CD14-positive monocyte (primary cell): ENCODE measurements around the gene PTPRR. TPM values are rescaled to one million over a fixed set of nuclear protein-coding genes. Genes with fewer than 3 reads are reported as not detected.

Experiments used
- DNase-seq, 3 donors: peaks; one replicate each; pipeline ENCODE4 v3.0.0-alpha.2; 2011 to 2022
- H2AFZ ChIP-seq: 2 replicates; pipeline ENCODE4 v1.6.0; 2012; ENCODE audit warnings: mild to moderate bottlenecking, low read depth, low read length, inconsistent platforms; ENCODE audit not compliant: insufficient read depth, poor library complexity, severe bottlenecking
- H3K27ac ChIP-seq, 2 donors: 1 replicate in 1 of 2; 2 replicates in 1 of 2; pipeline ENCODE4 v1.5.1; 2012 to 2013; ENCODE audit warnings: low read length in 2 of 2, control low read depth in 1 of 2, inconsistent platforms in 1 of 2, low read depth in 1 of 2, mild to moderate bottlenecking in 1 of 2
- H3K27me3 ChIP-seq, 2 donors: one replicate each; pipeline versions ENCODE4 v1.6.0 to v1.6.1; 2011 to 2013; ENCODE audit warnings: low read length in 2 of 2; ENCODE audit not compliant: control insufficient read depth in 2 of 2, insufficient read depth in 2 of 2
- H3K36me3 ChIP-seq, 2 donors: replicated peaks in 1 of 2; 1 replicate in 1 of 2; 2 replicates in 1 of 2; pipeline versions ENCODE4 v1.5.1 to v1.6.1; 2012 to 2013; ENCODE audit warnings: low read length in 2 of 2, control low read depth in 1 of 2, inconsistent platforms in 1 of 2, mild to moderate bottlenecking in 1 of 2; ENCODE audit not compliant: insufficient read depth in 2 of 2, control insufficient read depth in 1 of 2
- H3K4me1 ChIP-seq, 2 donors: 1 replicate in 1 of 2; 2 replicates in 1 of 2; pipeline versions ENCODE4 v1.5.1 to v1.6.1; 2012 to 2013; ENCODE audit warnings: low read length in 2 of 2, control low read depth in 1 of 2, inconsistent platforms in 1 of 2, mild to moderate bottlenecking in 1 of 2, moderate library complexity in 1 of 2; ENCODE audit not compliant: insufficient read depth in 2 of 2, control insufficient read depth in 1 of 2
- H3K4me2 ChIP-seq: replicated peaks from 2 replicates; pipeline ENCODE3; 2012; ENCODE audit warnings: low read length, moderate library complexity, mild to moderate bottlenecking; ENCODE audit not compliant: poor library complexity, severe bottlenecking; ENCODE audit errors: extremely low read depth
- H3K4me3 ChIP-seq, 3 experiments: fragments of 200-600 bp in 1 of 3; sonication (generic) in 1 of 3; replicated peaks in 1 of 3; 1 replicate in 2 of 3; 2 replicates in 1 of 3; pipeline ENCODE4 v1.5.1; 2011 to 2013; ENCODE audit warnings: low read length in 3 of 3, mild to moderate bottlenecking in 3 of 3, control low read depth in 2 of 3, low read depth in 2 of 3, inconsistent platforms in 1 of 3, moderate library complexity in 1 of 3
- H3K79me2 ChIP-seq: 2 replicates; pipeline ENCODE4 v1.6.0; 2012; ENCODE audit warnings: mild to moderate bottlenecking, control low read depth, inconsistent platforms, low read length, moderate library complexity; ENCODE audit not compliant: insufficient read depth
- H3K9ac ChIP-seq: 2 replicates; pipeline ENCODE4 v1.6.0; 2017; ENCODE audit warnings: low read length, mild to moderate bottlenecking; ENCODE audit not compliant: insufficient read depth, poor library complexity, severe bottlenecking
- H3K9me3 ChIP-seq, 2 donors: replicated peaks in 1 of 2; 1 replicate in 1 of 2; 2 replicates in 1 of 2; pipeline versions ENCODE4 v1.5.1 to v1.6.1; 2012 to 2013; ENCODE audit warnings: low read length in 2 of 2, control low read depth in 1 of 2; ENCODE audit not compliant: control insufficient read depth in 1 of 2, insufficient read depth in 1 of 2
- H4K20me1 ChIP-seq: 2 replicates; pipeline ENCODE4 v1.6.0; 2012; ENCODE audit warnings: mild to moderate bottlenecking, low read length, control low read depth, moderate library complexity; ENCODE audit not compliant: insufficient read depth
- H3K27ac Mint-ChIP-seq, 7 donors: one replicate each; pipeline ENCODE4 v1.8.0; 2020; ENCODE audit warnings: mild to moderate bottlenecking in 7 of 7, mixed read lengths in 7 of 7, moderate library complexity in 6 of 7, inconsistent platforms in 2 of 7
- H3K27me3 Mint-ChIP-seq, 3 donors: one replicate each; pipeline ENCODE4 v1.8.0; 2021 to 2022; ENCODE audit warnings: low read depth in 3 of 3, mild to moderate bottlenecking in 3 of 3, mixed read lengths in 3 of 3, moderate library complexity in 3 of 3, inconsistent platforms in 1 of 3
- H3K36me3 Mint-ChIP-seq, 2 donors: one replicate each; pipeline ENCODE4 v1.8.0; 2020; ENCODE audit warnings: mixed read lengths in 2 of 2, inconsistent platforms in 1 of 2, mild to moderate bottlenecking in 1 of 2
- H3K4me1 Mint-ChIP-seq: one replicate; pipeline ENCODE4 v1.8.0; 2020; ENCODE audit warnings: mild to moderate bottlenecking, mixed read lengths
- H3K4me3 Mint-ChIP-seq, 2 donors: one replicate each; pipeline ENCODE4 v1.8.0; 2020; ENCODE audit warnings: mild to moderate bottlenecking in 2 of 2, mixed read lengths in 2 of 2, moderate library complexity in 1 of 2
- H3K9me3 Mint-ChIP-seq, 7 donors: one replicate each; pipeline ENCODE4 v1.8.0; 2020 to 2022; ENCODE audit warnings: mixed read lengths in 7 of 7, mild to moderate bottlenecking in 6 of 7, moderate library complexity in 6 of 7, inconsistent platforms in 2 of 7
- CTCF ChIP-seq: fragments of 200-600 bp; IDR thresholded peaks from one replicate; pipeline ENCODE4 v1.8.0; 2022; ENCODE audit warnings: antibody characterized with exemption, mild to moderate bottlenecking
- WGBS: methylation state at CpG from one replicate; pipeline ENCODE4 v1.1.5; 2013; ENCODE audit warnings: missing lambda C conversion rate; ENCODE audit not compliant: insufficient coverage; 5-methylcytosine and 5-hydroxymethylcytosine counted together
- intact Hi-C, 2 donors: fragments of 100-400 bp; cut with micrococcal nuclease; formaldehyde crosslinking; loops; one replicate each; pipeline versions ENCODE4 v1.15.0 to v1.15.1; 2023
- polyA plus RNA-seq, 3 donors: library from polyadenylated mRNA; depleted of rRNA in 1 of 3; unstranded in 2 of 3; stranded (reverse) in 1 of 3; fragments of 300-500 nt in 2 of 3; fragments of >200 nt in 1 of 3; fragmentation: Illumina TruSeq in 2 of 3; gene quantifications; 1 replicate in 2 of 3; 2 replicates in 1 of 3; pipeline ENCODE4 v1.2.3, GENCODE V29; 2012 to 2021

Gene PTPRR
- polyA plus RNA-seq, 3 donors = not detected

- intact Hi-C loops = no loop called here
- H3K4me3 ChIP-seq = no peak overlapping the region
- no CpG with 5 or more reads among the region's 2 CpGs for WGBS
Measured at GRCh38 chr12:70785896-70786295, 134.6 kb downstream of the PTPRR start.

GRCh38 chr12:70784042-70784668 is 136.4 kb downstream of the PTPRR start:
- no peaks in the 10 kb centered on the region for H3K36me3 ChIP-seq
- no peaks in the 10 kb centered on the region for H4K20me1 ChIP-seq
- no peak for TF ChIP-seq CTCF
- no peak overlapping the region for H3K27ac ChIP-seq
- no peak for DNase-seq
- Mint-ChIP-seq H3K4me1 (no peaks in the 10 kb centered on the region), H3K9me3 (peaks cover 0 to 11% (median 7%) of the 10 kb centered on the region in 7 donors), H3K27me3 (peaks cover 0 to 4% (median 0%) of the 10 kb centered on the region in 3 donors), H3K4me3 (no peak overlapping the region), H3K27ac (no peak overlapping the region), H3K36me3 (no peaks in the 10 kb centered on the region)
- intact Hi-C loops = no loop called here
- no peaks in the 10 kb centered on the region for H3K79me2 ChIP-seq
- WGBS = 93% methylated on average over 18 of the region's 21 CpGs
- H3K4me2 ChIP-seq = no peak overlapping the region
- H3K4me1 ChIP-seq = no peaks in the 10 kb centered on the region
- no peak overlapping the region for H3K4me3 ChIP-seq
- no peaks in the 10 kb centered on the region for H3K27me3 ChIP-seq
- peaks cover 0 to 16% of the 10 kb centered on the region in 2 donors for H3K9me3 ChIP-seq
- H3K9ac ChIP-seq = no peak overlapping the region
- H2AFZ ChIP-seq = no peak overlapping the region

More at GRCh38 chr12:70785896-70786295, 134.6 kb downstream of the PTPRR start:
- Mint-ChIP-seq H3K9me3 (peaks cover 0 to 7% (median 4%) of the 10 kb centered on the region in 7 donors), H3K4me3 (no peak overlapping the region), H3K27me3 (peaks cover 0 to 4% (median 0%) of the 10 kb centered on the region in 3 donors), H3K27ac (no peak overlapping the region), H3K4me1 (no peaks in the 10 kb centered on the region), H3K36me3 (no peaks in the 10 kb centered on the region)
- Histone ChIP-seq H4K20me1 (no peaks in the 10 kb centered on the region), H3K9me3 (peaks cover 0 to 16% of the 10 kb centered on the region in 2 donors), H3K36me3 (no peaks in the 10 kb centered on the region), H3K27me3 (no peaks in the 10 kb centered on the region), H3K4me1 (no peaks in the 10 kb centered on the region), H3K27ac (no peak overlapping the region), H3K9ac (no peak overlapping the region), H3K79me2 (no peaks in the 10 kb centered on the region), H2AFZ (no peak overlapping the region), H3K4me2 (no peak overlapping the region)
- TF ChIP-seq CTCF = no peak
- no peak for DNase-seq
